Ishikawa (cell line): ENCODE results near the gene CSH1.

Experiments
- EGR1 ChIP-seq: IDR thresholded peaks from 2 replicates; pipeline ENCODE4 v1.6.1; 2012
- EP300 ChIP-seq: IDR thresholded peaks from 2 replicates; pipeline ENCODE4 v1.6.1; 2012; ENCODE audit warnings: borderline replicate concordance
- TAF1 ChIP-seq: IDR thresholded peaks from 2 replicates; pipeline ENCODE4 v1.6.1; 2012; ENCODE audit warnings: low read depth, mild to moderate bottlenecking
- TF ChIP-seq, protein P1 (sequence below): IDR thresholded peaks from 2 replicates; pipeline ENCODE4 v1.6.1; 2012; ENCODE audit warnings: low read depth, mild to moderate bottlenecking

DNA sequence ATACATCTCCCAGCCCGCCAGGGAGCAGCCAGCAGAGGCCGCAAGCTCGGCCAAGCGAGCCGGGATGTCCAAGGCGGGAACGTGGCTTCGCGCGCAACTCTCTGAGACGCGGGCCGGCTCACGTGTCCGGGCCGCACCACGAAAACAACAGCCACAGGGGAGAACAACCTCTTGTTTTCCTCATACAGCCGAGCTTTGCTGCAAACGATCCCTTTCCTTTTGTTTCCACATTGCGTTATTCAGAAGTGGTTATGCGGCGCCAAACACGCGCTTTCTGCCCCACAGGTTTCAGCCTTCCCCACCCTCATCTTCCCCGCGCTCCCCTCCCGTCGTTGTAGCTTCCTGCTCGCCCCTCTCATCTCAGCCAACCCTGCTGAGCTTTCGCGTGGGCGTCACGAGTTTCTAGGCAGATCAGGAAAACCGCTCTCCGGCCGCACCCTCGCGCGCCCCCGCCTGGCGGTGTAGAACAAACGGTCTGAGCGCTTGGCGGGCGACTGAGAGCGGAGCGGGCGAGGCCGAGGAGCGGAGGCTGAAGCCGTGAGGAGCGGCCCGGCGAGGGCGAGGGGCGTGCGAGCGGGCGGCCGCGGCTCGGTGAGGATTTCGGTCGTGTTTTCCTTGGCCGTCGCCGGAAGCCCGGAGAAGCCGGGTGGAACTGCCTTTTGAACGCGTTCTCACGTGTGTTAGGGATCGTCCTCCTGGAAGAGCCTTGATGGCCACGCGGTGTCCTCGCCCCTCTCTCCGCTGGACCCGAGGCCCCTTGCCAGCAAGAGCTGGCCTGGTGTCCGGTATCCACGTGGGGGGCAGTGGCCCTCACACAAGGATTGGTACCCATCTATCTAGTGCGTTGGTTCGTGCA lies 47.3 kb downstream of the CSH1 start:
- TF ChIP-seq TAF1 (no peak), EP300 (peak; percentile 17; the same call in 1 of the 2 replicates), EGR1 (no peak)
- TF ChIP-seq, protein P1, sequence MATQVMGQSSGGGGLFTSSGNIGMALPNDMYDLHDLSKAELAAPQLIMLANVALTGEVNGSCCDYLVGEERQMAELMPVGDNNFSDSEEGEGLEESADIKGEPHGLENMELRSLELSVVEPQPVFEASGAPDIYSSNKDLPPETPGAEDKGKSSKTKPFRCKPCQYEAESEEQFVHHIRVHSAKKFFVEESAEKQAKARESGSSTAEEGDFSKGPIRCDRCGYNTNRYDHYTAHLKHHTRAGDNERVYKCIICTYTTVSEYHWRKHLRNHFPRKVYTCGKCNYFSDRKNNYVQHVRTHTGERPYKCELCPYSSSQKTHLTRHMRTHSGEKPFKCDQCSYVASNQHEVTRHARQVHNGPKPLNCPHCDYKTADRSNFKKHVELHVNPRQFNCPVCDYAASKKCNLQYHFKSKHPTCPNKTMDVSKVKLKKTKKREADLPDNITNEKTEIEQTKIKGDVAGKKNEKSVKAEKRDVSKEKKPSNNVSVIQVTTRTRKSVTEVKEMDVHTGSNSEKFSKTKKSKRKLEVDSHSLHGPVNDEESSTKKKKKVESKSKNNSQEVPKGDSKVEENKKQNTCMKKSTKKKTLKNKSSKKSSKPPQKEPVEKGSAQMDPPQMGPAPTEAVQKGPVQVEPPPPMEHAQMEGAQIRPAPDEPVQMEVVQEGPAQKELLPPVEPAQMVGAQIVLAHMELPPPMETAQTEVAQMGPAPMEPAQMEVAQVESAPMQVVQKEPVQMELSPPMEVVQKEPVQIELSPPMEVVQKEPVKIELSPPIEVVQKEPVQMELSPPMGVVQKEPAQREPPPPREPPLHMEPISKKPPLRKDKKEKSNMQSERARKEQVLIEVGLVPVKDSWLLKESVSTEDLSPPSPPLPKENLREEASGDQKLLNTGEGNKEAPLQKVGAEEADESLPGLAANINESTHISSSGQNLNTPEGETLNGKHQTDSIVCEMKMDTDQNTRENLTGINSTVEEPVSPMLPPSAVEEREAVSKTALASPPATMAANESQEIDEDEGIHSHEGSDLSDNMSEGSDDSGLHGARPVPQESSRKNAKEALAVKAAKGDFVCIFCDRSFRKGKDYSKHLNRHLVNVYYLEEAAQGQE: no peak
